Measurements from ENCODE around the gene WNT7A.

DNA sequence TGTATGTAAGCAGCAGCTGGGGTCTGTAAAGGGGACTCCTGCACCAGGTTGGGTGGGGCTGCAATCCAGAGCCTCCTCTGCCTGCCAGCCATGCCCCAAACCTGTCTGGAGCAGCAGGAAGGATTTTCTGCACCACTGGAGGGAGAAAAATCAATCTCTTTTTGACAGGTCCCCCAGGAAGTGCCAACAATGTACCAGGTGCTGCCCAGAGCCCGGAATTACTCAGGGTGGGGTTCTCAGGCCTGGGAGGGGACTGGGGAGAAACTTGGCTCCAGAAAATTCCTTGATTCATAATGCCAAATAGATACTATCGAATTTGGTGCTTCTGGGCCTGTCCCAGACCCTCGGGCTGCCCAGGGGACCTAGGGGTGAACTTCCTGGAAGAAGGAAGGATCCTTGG, 52.6 kb downstream of the WNT7A start:
- TF ChIP-seq POLR2A (IDR thresholded peaks at IDR 0.05; ENCODE audit: borderline replicate concordance, extremely low read depth, insufficient read depth, insufficient read length) (no peak), POLR2AphosphoS5 (IDR thresholded peaks at IDR 0.05; ENCODE audit: low read depth, low read length) (no peak), MAX (IDR thresholded peaks at IDR 0.05) (no peak), CEBPB (IDR thresholded peaks at IDR 0.05; ENCODE audit: low read depth) (no peak), EZH2phosphoT487 (IDR thresholded peaks at IDR 0.05; ENCODE audit: borderline replicate concordance) (no peak), EZH2 (IDR thresholded peaks at IDR 0.05) (no peak), ZNF274 (IDR thresholded peaks at IDR 0.05; ENCODE audit: low read depth, low read length) (no peak), RAD21 (IDR thresholded peaks at IDR 0.05; ENCODE audit: low read depth) (no peak), SP1 (IDR thresholded peaks at IDR 0.05; ENCODE audit: low read depth) (no peak), ELF1 (IDR thresholded peaks at IDR 0.05; ENCODE audit: borderline replicate concordance, low read depth) (no peak)
- TF ChIP-seq, protein P1, sequence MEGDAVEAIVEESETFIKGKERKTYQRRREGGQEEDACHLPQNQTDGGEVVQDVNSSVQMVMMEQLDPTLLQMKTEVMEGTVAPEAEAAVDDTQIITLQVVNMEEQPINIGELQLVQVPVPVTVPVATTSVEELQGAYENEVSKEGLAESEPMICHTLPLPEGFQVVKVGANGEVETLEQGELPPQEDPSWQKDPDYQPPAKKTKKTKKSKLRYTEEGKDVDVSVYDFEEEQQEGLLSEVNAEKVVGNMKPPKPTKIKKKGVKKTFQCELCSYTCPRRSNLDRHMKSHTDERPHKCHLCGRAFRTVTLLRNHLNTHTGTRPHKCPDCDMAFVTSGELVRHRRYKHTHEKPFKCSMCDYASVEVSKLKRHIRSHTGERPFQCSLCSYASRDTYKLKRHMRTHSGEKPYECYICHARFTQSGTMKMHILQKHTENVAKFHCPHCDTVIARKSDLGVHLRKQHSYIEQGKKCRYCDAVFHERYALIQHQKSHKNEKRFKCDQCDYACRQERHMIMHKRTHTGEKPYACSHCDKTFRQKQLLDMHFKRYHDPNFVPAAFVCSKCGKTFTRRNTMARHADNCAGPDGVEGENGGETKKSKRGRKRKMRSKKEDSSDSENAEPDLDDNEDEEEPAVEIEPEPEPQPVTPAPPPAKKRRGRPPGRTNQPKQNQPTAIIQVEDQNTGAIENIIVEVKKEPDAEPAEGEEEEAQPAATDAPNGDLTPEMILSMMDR (IDR thresholded peaks at IDR 0.05 in 2 of 3, conservative IDR thresholded peaks at IDR 0.05 in 1 of 3; ENCODE audit: borderline replicate concordance in 1 of 3, insufficient read depth in 1 of 3, low read depth in 2 of 3, low read length in 2 of 3), result no peak
- TF ChIP-seq, protein P2, sequence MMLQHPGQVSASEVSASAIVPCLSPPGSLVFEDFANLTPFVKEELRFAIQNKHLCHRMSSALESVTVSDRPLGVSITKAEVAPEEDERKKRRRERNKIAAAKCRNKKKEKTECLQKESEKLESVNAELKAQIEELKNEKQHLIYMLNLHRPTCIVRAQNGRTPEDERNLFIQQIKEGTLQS (IDR thresholded peaks at IDR 0.05), result no peak
- TF ChIP-seq, protein P3, sequence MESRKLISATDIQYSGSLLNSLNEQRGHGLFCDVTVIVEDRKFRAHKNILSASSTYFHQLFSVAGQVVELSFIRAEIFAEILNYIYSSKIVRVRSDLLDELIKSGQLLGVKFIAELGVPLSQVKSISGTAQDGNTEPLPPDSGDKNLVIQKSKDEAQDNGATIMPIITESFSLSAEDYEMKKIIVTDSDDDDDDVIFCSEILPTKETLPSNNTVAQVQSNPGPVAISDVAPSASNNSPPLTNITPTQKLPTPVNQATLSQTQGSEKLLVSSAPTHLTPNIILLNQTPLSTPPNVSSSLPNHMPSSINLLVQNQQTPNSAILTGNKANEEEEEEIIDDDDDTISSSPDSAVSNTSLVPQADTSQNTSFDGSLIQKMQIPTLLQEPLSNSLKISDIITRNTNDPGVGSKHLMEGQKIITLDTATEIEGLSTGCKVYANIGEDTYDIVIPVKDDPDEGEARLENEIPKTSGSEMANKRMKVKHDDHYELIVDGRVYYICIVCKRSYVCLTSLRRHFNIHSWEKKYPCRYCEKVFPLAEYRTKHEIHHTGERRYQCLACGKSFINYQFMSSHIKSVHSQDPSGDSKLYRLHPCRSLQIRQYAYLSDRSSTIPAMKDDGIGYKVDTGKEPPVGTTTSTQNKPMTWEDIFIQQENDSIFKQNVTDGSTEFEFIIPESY (IDR thresholded peaks at IDR 0.05; ENCODE audit: extremely low read depth, insufficient replicate concordance, low read length), result no peak
